ENCODE data around the gene MTA1.
A peak's percentile ranks its signal among the peaks of the same experiment; 100 is the strongest.

Gene MTA1

DNA sequence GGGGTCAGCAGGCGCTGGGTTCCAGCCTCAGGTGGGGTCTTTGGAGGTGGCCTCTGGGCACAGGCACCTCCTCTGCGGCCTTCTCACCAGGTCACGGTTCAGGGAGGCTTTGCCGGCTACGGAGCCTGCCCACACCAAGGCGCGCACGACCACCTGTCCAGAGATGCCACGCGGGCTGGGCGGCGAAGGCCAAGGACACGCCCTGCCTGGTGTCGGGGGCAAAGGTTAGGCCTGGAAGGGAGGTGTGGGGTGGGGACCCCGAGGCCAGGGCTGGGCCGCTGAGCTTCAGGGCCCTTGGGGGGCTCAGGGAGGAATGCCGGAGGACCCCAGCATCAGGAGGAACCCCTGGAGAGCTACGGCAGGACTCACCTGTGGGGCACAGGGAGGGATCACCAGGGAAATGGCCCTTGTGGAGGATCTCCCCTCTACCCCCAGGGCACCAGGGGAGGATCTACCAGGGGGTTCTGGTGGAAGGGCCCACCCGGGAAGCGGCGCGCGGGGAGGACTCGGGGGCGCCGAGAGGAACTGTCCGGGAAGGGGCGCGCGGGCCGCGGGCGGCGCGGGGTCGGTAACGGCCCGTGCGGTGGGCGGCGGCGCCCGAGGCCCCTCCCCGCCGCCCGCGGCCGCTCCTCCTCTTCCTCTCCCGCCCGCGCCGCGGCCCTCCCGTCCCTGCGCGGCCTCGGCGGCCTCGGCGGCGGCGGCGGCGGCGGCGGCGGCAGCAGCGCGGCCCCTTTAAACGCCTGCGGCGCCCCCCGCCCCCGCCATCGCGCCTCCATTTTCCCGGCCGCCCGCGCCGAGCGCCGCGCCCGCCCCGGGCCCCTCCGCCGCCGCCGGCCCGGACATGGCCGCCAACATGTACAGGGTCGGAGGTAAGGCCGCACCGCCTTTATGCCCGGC lies at the start of gene MTA1:
TSS of gene MTA1 (plus strand) at position 633 of the 897 bp plus-strand sequence. CDS start at position 842, 209 bp downstream.
- peak; percentile 85 for DNase-seq

DNA sequence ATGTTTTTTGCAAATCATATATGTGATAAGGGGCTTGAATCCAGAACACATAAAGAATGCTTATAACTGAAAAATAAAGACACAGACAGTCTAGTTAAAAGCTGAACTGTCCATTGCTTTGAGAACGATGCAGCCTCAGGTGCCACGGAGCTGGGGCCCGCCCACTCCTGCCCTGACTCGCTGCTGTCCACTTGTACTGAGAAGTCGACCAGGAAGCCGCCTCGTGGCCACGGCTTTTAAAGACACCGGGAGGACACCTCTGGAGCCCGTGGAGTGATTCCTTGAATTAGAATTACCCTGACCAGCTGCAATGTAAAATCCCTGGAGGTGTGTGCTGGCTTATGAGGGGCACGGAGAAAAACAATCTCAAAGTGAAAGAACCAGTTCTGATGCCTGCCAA lies 45.2 kb upstream of the MTA1 start:
- no peak for DNase-seq

DNA sequence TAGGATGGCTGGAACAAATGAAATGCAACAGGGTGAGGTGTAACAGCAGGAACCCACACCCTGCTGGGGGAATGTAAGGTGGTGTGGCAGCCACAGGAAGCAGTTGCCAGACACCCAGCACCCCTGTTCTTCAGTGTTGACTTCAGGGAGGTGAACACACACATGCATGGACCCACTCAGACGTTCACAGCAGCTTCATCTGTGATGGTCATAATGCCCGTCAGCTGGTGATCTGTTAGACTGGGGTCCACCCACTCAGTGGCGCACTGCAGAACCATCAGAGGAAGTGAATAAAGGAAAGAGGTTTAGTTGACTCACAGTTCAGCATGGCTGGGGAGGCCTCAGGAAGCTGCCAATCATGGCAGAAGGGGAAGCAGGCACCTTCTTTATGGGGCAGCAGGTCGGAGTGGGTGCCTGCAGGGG lies 44.0 kb upstream of the MTA1 start:
- DNase-seq, result peak; percentile 18

DNA sequence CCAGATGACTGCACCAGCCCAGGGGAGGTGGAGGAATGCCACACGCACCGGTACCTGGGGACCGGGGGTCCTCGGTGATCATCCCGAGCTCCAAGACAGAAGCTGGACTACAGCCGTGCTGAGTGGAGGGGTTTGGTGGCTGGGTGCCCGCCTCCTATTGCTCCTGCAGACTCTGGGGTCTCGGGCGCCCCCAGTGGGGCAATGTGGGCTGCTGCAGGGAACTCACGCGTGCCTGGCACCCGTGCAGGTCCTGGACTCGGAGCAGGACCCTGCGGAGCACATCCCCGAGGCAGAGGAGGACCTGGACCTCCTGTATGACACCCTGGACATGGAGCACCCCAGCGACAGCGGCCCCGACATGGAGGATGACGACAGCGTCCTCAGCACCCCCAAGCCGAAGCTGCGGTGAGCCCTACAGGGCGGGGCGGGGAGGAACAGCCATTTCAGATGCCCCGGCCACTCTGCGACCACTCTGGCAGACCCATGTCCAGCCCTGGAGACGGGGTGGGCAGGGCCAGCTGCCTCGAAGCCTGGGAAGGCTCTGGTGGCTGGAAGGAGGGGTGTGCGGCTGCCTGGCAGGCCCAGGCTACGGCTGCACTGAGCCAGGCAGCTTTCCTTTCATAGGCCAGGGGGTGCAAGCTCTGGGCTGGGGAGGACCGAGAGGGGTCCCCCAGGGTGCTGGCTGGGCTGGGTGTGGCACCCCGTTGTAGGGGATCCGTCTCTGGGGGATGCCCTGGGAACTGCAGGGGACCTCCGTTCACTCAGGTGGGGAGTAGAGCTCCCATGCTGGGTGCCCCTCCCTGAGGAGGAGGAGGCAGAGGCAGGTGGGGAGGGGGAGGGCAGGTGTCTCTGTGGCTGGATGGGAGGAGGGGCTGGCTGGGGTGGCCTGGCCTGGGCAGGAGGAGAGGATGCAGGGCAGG lies 42.8 kb upstream of the MTA1 start:
- DNase-seq, result no peak

DNA sequence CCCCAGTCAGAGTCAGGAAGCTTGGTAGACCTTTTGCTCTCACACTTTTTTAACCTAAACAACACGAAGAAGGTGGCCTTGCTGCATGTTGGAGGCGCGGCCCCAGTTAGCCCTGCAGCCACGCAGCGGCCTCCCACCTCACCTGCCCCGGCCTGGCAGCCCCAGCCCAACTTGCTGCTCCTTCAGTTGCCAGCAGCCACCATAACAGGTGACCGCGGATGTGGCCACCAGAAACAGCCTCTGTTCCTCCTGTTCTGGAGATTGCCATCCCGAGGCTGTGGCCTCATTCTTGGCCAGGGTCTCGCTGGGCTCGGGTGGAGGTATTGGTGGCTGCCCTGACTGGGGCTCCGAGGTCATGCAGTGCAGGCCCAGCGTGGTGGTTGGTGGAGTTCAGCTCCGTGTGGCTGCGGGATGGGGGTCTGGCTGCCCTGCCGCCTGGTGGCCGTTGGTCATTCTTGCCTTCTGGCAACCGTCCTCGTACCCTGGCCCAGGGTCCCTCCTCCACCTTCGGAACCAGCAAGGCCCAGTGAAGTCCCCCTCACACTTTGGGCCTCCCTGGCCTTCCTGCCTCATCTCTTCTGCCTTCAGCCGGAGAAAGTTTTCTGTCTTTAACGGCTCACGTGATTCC lies 42.0 kb upstream of the MTA1 start:
- no peak for DNase-seq

DNA sequence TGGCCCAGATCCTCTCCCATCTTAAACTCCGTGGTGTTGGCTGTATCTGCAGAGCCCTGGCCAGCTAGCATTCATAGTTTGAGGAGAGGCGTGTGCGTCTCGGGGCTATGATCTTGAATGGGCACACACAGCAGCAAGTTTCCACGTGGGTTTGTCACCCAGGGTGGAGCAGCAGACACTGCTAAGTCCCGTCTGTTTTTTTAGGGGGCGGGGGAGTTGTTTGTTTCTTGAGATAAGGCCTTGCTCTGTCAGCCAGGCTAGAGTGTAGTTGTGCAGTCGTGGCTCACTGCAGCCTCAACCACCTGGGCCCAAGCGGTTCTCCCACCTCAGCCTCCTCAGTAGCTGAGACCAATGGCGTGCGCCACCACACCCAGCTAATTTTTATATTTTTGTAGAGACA lies 41.4 kb upstream of the MTA1 start:
- DNase-seq, result no peak

DNA sequence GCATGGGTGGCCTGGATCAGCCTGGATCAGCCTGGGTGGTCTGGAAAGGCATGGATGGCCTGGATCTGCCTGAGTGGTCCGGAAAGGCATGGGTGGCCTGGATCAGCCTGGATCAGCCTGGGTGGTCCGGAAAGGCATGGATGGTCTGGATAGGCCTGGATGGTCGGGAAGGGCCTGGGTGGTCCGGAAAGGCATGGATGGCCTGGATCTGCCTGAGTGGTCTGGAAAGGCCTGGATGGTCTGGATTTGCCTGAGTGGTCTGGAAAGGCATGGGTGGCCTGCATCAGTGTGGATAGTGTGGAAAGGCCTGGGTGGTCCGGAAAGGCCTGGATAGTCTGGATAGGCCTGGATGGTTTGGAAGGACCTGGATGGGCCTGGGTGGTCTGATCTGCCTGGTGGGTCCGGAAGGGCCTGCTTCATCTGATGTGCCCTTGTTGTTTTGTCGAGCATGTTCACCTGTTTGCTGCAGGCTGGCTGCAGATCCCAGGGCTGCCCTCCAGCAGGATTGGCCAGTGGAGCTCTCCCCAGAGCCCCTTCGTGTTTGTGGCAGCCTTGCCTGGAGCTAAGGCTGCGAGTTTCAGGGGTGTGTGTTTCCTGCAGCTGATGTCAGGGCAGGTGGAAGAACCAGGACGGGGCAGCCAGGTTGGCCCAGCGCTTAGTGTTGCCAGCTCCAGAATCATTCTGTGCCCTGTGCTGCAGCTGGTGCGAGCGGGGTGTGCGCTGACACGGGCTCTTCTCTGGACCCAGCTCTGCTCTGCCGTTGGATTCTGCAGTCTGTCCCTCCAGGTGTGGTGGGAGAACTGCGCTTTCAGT lies 40.5 kb upstream of the MTA1 start:
- DNase-seq, result no peak

DNA sequence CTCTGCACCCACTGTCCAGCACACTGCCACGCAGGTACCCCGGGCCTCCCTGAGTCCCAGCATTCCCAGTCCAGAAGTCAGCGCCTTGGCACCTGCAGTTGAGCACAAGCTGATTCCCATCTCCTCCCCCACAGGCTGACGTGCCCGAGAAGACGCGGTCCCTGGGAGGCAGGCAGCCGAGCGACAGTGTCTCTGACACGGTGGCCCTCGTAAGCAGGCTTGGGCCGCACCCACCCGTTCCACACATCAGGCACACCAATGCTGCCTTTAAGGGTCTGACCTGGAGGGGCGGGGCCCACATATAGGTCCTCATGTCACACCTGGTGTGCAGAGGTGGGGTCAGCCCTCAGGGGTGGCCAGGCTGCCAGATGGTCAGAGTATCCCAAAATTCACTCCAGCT lies 39.7 kb upstream of the MTA1 start:
- DNase-seq, result no peak

DNA sequence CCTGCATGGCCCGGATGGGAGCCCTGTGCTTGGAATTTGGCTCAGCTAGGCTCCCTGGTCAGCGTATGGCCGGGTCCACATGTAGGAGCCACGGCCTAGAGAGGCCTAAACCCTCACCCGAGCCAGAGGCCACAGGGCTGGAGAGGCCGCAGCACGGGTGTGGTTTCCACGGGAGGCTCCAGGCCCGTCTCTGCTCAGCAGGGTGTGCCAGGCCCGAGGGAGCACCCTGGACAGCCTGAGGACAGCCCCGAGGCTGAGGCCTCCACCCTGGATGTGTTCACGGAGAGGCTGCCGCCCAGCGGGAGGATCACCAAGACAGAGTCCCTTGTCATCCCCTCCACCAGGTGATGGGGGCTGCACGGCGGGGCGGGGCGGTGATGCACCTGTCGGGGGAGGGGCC lies 38.9 kb upstream of the MTA1 start:
- no peak for DNase-seq

DNA sequence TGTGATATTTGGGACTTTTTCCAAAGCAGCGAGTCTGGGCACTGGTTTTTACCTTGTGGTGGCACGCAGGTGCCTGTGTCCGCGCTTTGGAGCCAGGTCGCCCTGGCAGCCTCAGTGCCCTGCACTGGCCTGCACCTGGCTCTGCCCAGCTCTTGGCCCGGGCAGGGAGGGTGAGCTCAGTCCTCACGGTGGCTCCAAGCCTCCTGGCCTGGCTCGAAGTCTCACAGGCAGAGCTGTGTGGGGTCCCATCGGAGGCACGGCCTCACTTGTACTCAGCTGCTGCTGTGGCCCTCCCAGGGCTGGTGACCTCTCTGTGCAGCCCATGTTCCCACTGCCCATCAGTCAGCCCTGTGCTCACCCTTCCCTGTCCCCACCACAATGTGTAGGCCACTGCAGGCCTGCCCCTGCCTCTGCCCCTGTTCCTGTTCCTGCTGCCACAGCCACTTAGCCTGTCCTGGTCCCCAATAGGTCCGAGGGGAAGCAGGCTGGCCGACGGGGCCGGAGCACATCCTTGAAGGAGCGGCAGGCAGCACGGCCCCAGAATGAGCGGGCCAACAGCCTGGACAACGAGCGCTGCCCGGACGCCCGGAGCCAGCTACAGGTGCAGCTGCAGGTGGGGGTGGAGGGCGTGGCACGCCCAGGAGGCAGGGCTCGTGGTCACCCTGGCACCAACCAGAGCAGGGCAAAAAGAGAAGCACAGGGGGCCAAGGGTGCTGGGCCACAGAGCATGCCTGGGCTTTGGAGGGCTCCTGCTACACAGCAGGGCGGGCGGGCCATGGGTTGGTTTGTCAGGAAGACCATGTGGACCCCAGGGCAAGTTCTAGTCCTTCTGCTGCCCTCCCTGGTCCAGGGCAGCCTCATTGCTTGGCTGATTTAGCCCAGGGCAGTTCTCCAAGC lies 37.9 kb upstream of the MTA1 start:
- DNase-seq, result no peak

DNA sequence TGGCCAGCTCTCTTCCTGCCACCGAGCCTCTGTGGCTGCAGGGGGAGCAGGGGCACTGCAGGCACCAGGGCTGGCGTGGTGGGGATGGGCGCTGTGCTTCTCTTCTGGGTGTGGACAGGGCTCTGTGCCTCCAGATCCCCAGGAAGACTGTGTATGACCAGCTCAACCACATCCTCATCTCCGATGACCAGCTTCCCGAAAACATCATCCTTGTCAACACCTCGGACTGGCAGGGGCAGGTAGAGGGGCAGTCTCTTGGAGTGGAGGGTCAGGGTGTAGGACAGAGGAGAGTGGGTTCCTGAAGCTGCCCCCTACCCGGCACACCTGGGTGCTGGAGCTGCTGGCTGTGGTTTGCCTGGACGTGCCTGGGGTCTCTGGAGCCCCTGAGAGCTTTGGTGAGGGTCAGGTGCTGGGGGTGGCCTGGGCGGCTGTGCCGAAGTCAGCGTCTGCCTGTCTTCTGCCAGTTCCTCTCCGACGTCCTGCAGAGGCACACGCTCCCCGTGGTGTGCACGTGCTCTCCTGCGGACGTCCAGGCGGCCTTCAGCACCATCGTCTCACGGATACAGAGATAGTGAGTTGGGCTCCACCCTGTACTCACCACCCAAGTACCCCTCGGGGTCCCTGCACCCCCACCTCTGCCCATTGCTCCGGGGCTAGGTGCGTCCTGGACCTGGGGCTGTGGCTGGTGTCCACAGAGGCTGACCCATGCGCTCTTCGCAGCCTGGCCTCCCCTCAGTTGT lies 37.1 kb upstream of the MTA1 start:
- DNase-seq, result no peak

DNA sequence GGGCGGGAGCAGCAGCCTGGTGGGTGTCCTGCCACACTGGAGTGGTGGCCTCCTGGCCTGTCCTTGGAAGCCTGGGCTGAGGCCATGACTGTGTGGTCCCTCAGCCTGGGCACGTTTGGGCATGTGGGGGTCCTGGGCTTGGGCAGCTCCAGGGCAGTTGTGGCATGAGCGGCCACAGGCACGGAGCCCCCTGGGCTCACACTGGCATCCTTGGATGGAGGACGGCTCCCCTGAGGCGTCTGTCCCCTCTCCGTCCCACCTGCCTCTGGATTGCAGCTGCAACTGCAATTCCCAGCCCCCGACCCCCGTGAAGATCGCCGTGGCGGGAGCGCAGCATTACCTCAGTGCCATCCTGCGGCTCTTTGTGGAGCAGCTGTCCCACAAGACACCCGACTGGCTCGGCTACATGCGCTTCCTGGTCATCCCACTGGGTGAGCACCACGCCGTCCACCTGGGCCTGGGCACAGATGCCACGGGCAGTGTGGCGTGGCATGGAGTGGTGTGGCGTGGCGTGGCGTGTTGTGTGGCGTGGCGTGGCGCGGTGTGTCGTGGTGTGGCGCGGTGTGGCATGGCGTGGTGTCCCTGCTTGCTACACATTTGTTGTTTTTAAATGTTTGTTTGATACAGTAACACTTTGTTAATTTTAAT lies 36.4 kb upstream of the MTA1 start:
- no peak for DNase-seq

DNA sequence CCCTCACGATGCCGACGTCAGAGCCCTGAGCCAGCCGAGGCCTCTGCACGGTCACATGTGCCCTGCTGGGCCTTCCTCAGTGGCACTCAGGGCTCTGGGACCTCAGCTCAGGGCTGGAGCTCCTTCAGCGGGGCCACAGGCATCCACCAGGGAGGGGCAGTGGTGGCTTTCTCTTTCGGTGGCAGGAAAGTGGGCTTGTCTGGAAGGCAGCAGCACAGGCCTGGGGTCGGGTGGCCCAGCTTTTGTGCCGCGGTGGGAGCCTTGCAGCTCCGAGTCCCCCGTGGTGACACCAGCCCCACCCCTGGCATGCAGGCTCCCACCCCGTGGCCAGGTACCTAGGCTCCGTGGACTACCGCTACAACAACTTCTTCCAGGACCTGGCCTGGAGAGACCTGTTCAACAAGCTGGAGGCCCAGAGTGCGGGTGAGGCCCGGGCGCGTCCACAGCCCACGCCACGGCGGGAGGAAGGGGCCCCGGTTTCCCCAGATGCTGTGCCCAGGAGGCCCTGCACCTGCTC lies 35.5 kb upstream of the MTA1 start:
- no peak for DNase-seq

DNA sequence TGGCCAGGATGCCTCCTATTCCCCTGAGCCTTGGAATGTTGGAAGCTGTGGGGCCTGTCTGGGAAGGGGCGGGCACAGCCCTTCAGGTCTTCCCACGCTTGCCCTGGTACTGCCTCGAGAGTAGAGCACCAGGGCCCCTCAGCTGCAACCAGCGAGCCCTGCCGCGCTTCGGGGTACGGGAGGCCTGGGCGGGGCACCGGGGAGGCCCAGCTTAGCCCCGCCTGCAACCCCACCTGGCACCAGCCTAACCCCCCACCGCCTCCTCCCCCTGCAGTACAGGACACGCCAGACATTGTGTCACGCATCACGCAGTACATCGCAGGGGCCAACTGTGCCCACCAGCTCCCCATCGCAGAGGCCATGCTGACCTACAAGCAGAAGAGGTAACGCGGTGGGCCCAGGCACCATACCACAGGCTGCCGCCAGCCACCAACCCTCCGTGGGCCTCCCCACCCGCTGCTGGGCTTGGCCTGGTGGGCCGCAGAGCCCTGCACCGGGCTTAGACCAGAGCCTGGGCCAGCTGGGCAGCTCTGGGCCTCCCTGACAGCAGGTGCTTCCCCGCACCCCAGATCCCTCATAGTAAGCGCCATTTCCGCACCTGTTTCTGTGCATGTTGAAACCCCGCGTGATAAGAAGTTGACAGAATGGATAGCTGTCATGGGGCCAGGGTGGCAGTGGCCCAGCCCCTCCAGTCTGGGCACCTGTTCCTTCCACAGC lies 34.9 kb upstream of the MTA1 start:
- no peak for DNase-seq

DNA sequence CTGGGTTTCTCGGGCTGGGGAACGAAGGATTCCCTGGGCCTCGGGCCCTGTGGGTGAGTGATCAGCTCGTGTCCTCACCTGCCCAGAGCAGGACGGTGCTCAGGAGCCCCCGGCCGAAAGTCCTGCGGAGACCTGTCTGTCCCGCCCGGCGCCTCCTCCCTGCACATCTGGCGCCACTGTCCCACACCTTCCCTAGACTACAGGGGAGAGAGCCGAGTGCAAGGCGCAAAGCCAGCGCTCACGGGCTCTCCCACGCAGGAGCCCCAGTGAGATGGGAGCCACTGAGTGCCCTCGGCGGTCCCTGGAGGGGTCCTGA lies 34.3 kb upstream of the MTA1 start:
- no peak for DNase-seq

DNA sequence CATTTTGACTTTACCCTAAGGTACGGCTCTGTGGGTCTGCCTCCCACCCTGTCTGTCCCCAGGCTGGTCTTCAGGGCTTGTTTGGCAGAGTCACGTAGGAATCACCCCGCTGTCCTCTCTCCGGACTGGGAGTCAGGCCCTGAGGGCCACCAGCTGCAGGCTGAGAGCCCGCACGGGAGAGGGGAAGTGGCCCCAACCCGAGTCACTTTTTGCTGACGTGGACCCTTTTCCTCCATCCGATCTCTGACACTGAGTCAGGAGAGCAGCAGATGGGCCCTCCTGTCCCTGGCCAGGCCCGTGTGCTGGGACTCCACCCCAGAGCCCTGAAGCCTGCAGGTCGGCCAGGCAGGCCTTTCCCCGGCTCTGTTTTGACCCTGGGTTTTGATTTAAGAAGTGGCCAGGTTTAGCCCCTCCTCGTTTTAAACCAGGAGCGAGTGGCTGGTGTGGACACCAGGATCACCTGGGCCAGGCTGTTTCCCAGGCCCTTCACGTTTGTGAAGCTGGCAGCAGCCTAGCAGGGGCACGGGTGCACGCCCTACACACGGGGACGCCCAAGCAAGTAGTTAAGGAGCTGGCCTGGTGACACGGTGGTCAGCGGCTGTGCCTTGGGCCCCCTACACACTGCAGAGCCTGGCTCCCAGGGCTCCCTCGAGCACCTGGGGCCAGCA lies 33.8 kb upstream of the MTA1 start:
- no peak for DNase-seq

DNA sequence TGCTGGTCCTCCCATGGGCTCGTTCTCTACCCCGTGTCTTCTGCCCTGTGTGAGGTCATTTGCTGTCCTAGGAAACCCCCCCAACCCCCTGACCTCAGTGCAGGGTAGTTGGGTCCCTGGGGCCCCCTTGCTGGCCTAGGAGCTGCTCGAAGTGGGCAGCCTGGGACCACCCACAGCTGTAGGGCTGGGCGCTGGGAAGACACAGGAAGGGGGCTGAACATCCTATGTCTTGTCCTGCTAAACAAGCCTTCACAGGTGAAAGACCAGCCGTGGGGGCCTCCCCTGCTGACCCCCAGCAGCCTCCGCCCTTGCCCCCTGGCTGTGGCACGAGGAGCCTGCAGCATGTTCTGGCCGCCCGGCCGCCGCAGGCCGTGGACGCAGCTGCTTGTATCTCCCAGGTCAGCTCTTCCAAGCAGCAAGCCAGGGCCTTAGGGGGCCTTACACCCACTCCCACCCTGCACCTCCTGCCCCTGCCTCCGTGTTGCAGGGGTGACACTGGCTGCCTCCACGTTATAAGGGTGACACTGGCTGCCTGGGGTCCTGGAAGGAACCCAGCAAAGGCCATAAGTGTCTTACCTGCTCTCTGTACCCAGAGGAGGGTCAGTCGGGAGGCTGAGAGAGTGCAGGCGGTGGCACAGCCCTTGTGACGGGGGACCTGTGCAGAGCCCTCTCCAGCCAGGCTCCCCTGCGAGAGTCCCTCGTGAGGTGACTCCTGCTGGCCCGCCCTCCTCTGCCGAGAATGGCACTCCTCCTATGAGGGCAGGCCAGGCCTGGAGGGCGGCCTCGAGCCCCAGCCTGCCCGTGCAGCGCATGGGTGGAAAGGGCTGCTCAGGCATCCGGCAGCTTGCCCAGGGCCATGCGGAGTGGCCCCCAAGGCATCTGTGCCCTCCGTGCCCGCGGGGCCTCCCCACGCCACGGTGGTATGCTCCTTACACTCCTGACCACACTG lies 32.8 kb upstream of the MTA1 start:
- DNase-seq, result no peak

DNA sequence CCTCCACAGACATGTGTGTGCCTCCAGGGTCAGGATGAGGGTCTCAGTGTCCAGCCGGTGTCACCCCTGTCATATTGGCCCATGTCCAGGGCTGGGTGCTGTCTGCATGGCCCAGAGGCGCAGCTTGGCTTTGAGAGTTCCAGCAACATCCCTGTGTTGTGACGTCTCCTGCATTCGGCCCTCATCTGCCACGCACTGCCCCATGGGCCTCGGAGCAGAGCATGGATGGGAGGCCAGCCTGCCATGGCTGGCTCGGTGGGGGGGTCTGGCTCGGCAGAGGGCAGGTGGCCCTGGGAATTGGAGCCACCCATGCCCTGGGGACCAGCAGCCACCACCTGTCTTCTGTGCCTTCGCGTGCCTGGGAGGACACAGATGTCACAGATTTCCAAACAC lies 32.1 kb upstream of the MTA1 start:
- no peak for DNase-seq

Measured in NCI-H69 (cell line).